Measurements from ENCODE around the gene HEXIM1. TPM values are rescaled to one million over a fixed set of nuclear protein-coding genes. Genes with fewer than 3 reads are reported as not detected.

The HEXIM1 gene
- total RNA-seq, 1 experiment from 2014 or later, result 59.1 TPM

DNA sequence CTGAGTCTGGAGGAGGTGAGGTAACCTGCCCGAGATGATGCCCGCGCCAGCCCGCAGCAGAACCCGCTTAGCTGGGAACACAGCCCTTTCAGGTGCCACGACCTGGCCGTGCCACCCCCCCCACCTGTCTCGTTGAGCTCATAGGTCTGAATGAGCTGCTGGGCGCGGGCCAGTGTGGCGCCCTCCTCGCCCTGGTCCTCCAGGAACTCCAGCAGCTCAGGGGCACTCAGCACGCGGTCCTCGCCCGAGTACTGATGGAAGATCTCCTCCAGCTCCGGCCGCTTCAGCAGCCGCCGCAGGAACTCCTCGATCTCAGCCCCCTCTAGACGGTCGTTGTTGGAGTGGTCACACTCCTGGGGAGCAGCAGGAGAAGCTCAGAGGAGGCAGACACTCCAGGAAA is 29.6 kb upstream of the HEXIM1 start:
- Histone ChIP-seq H3K9me3 (ENCODE audit: control insufficient read depth, insufficient read depth, low read depth, low read length) (no peaks in the 10 kb centered on the region), H3K36me3 (ENCODE audit: control insufficient read depth, insufficient read depth, low read length) (no peaks in the 10 kb centered on the region), H3K4me3 (ENCODE audit: low read depth in 2 of 2, low read length in 2 of 2) (no peak overlapping the region), H3K27ac (ENCODE audit: low read length) (no peak overlapping the region), H3K4me1 (ENCODE audit: control insufficient read depth, insufficient read depth, low read length) (peaks cover 17% of the 10 kb centered on the region), H3K27me3 (ENCODE audit: control insufficient read depth, insufficient read depth, low read length) (no peaks in the 10 kb centered on the region)
- POLR2A ChIA-PET, result no interaction called here
- in situ Hi-C loops (cut with HindIII; ENCODE audit: low pct_unique_long_range_greater_than_20kb, low sequenced_read_pairs), result no loop called here
- BruUV-seq (replicated peaks), result no TSS peak
- CTCF ChIA-PET, result no interaction called here
- TF ChIP-seq, protein P1, sequence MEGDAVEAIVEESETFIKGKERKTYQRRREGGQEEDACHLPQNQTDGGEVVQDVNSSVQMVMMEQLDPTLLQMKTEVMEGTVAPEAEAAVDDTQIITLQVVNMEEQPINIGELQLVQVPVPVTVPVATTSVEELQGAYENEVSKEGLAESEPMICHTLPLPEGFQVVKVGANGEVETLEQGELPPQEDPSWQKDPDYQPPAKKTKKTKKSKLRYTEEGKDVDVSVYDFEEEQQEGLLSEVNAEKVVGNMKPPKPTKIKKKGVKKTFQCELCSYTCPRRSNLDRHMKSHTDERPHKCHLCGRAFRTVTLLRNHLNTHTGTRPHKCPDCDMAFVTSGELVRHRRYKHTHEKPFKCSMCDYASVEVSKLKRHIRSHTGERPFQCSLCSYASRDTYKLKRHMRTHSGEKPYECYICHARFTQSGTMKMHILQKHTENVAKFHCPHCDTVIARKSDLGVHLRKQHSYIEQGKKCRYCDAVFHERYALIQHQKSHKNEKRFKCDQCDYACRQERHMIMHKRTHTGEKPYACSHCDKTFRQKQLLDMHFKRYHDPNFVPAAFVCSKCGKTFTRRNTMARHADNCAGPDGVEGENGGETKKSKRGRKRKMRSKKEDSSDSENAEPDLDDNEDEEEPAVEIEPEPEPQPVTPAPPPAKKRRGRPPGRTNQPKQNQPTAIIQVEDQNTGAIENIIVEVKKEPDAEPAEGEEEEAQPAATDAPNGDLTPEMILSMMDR (IDR thresholded peaks at IDR 0.05), result no peak
- TF ChIP-seq, protein P2, sequence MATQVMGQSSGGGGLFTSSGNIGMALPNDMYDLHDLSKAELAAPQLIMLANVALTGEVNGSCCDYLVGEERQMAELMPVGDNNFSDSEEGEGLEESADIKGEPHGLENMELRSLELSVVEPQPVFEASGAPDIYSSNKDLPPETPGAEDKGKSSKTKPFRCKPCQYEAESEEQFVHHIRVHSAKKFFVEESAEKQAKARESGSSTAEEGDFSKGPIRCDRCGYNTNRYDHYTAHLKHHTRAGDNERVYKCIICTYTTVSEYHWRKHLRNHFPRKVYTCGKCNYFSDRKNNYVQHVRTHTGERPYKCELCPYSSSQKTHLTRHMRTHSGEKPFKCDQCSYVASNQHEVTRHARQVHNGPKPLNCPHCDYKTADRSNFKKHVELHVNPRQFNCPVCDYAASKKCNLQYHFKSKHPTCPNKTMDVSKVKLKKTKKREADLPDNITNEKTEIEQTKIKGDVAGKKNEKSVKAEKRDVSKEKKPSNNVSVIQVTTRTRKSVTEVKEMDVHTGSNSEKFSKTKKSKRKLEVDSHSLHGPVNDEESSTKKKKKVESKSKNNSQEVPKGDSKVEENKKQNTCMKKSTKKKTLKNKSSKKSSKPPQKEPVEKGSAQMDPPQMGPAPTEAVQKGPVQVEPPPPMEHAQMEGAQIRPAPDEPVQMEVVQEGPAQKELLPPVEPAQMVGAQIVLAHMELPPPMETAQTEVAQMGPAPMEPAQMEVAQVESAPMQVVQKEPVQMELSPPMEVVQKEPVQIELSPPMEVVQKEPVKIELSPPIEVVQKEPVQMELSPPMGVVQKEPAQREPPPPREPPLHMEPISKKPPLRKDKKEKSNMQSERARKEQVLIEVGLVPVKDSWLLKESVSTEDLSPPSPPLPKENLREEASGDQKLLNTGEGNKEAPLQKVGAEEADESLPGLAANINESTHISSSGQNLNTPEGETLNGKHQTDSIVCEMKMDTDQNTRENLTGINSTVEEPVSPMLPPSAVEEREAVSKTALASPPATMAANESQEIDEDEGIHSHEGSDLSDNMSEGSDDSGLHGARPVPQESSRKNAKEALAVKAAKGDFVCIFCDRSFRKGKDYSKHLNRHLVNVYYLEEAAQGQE (IDR thresholded peaks at IDR 0.05; ENCODE audit: insufficient read depth in 1 of 2, low read depth in 2 of 2, low read length in 1 of 2), result no peak
- no peak for TF ChIP-seq POLR2AphosphoS5 (IDR thresholded peaks at IDR 0.05; ENCODE audit: low read depth, low read length)
- TF ChIP-seq TCF7L2 (IDR thresholded peaks at IDR 0.05; ENCODE audit: low read depth, low read length), result no peak
- TF ChIP-seq SIN3A (IDR thresholded peaks at IDR 0.05; ENCODE audit: borderline replicate concordance, insufficient read depth, low read depth, low read length), result no peak
- no peak for DNase-seq (ENCODE audit: low read depth, low spot score)
- no peak for ATAC-seq
- intact Hi-C loops (cut with micrococcal nuclease; ENCODE audit: unreplicated experiment), result no loop called here

DNA sequence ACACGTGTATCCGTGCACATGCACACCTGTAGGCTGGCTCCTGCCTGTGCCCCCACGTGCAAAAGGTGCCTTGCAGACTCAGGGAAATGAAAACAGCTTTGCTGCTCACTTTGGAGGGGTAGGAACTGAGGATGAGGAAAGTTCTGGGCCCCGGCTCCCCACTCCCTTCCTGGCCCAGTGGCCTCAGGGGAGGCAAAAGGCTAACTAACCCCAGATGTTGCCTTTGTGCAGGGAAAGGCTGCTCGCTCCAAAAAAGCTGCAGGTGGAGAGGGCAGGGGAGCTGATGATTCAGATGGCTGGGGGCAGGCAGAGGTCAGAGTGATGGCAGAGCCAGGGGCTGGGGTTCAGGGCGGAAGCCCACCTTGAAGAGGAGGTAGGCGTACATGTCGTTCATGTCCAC is 28.3 kb upstream of the HEXIM1 start:
- no peaks in the 10 kb centered on the region for H3K9me3 ChIP-seq (ENCODE audit: control insufficient read depth, insufficient read depth, low read depth, low read length)
- in situ Hi-C loops (cut with HindIII; ENCODE audit: low pct_unique_long_range_greater_than_20kb, low sequenced_read_pairs), result no loop called here
- CTCF ChIA-PET, result no interaction called here

More for the DNA sequence above, 28.3 kb upstream of the HEXIM1 start:
- intact Hi-C loops (cut with micrococcal nuclease; ENCODE audit: unreplicated experiment), result no loop called here
- ATAC-seq (no peak), DNase-seq (ENCODE audit: low read depth, low spot score) (no peak)
- Histone ChIP-seq H3K36me3 (ENCODE audit: control insufficient read depth, insufficient read depth, low read length) (no peaks in the 10 kb centered on the region), H3K4me3 (ENCODE audit: low read depth in 2 of 2, low read length in 2 of 2) (no peak overlapping the region), H3K27ac (ENCODE audit: low read length) (no peak overlapping the region), H3K4me1 (ENCODE audit: control insufficient read depth, insufficient read depth, low read length) (peaks cover 29% of the 10 kb centered on the region), H3K27me3 (ENCODE audit: control insufficient read depth, insufficient read depth, low read length) (no peaks in the 10 kb centered on the region)
- TF ChIP-seq POLR2AphosphoS5 (IDR thresholded peaks at IDR 0.05; ENCODE audit: low read depth, low read length) (no peak), TCF7L2 (IDR thresholded peaks at IDR 0.05; ENCODE audit: low read depth, low read length) (no peak), SIN3A (IDR thresholded peaks at IDR 0.05; ENCODE audit: borderline replicate concordance, insufficient read depth, low read depth, low read length) (no peak)
- TF ChIP-seq, protein P2 (IDR thresholded peaks at IDR 0.05; ENCODE audit: insufficient read depth in 1 of 2, low read depth in 2 of 2, low read length in 1 of 2), result no peak
- TF ChIP-seq, protein P1 (IDR thresholded peaks at IDR 0.05), result no peak
- BruUV-seq (replicated peaks), result no TSS peak
- POLR2A ChIA-PET, result no interaction called here

All from Panc1 (cell line).